Vagina (tissue), 2 donors: Measurements from ENCODE around the gene COL5A2.

Experiments used
- POLR2A ChIP-seq, 2 donors: fragments of 450-650 bp; IDR thresholded peaks; one replicate each; pipeline ENCODE4 v1.6.1; 2017; ENCODE audit warnings: antibody characterized with exemption in 2 of 2, mild to moderate bottlenecking in 2 of 2, moderate library complexity in 2 of 2
- TF ChIP-seq, protein P1 (sequence below), 3 experiments: fragments of 450-650 bp in 2 of 3; fragments of 200-600 bp in 1 of 3; sonication (generic) in 1 of 3; IDR thresholded peaks; one replicate each; pipeline ENCODE4 v1.5.1; 2017 to 2019; ENCODE audit warnings: antibody characterized with exemption in 3 of 3, mild to moderate bottlenecking in 2 of 3, moderate library complexity in 2 of 3

DNA sequence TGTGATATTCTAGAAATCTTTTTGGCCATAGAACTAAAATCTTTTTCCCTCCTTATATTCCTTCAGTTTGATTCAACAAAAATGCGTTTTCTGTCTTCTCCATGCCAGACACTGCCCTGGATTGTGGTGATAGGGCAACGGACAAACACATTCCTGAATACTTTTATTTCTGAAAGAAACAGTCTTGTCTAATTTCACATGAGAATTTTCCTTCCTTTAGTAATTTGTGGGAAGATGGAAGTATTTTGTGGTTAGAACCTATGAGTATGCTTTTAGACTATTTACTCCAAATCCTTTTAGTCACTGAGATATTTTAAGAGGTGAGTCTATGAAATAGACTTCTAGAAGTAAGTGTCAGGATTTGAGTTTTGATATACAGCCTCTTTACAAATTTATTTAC is 49.6 kb downstream of the COL5A2 start:
- TF ChIP-seq, protein P1, sequence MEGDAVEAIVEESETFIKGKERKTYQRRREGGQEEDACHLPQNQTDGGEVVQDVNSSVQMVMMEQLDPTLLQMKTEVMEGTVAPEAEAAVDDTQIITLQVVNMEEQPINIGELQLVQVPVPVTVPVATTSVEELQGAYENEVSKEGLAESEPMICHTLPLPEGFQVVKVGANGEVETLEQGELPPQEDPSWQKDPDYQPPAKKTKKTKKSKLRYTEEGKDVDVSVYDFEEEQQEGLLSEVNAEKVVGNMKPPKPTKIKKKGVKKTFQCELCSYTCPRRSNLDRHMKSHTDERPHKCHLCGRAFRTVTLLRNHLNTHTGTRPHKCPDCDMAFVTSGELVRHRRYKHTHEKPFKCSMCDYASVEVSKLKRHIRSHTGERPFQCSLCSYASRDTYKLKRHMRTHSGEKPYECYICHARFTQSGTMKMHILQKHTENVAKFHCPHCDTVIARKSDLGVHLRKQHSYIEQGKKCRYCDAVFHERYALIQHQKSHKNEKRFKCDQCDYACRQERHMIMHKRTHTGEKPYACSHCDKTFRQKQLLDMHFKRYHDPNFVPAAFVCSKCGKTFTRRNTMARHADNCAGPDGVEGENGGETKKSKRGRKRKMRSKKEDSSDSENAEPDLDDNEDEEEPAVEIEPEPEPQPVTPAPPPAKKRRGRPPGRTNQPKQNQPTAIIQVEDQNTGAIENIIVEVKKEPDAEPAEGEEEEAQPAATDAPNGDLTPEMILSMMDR (IDR thresholded peaks at IDR 0.05), result no peak
- TF ChIP-seq POLR2A (IDR thresholded peaks at IDR 0.05), result no peak
